Neuronal stem cell (in vitro differentiated cells): ENCODE measurements around the gene TGM2.

ENCODE experiments used
- DNase-seq: peaks from one replicate; pipeline ENCODE4 v3.0.0-alpha.2; 2013; ENCODE audit warnings: low spot score
- H2AFZ ChIP-seq: one replicate; pipeline ENCODE4 v1.6.1; 2013; ENCODE audit warnings: mild to moderate bottlenecking, low read length, inconsistent platforms
- H2AK5ac ChIP-seq: 2 replicates; pipeline ENCODE4 v1.6.1; 2013; ENCODE audit warnings: low read depth, mild to moderate bottlenecking, inconsistent platforms, low read length, moderate library complexity, mixed read lengths
- H2BK120ac ChIP-seq: 2 replicates; pipeline ENCODE4 v1.6.1; 2013; ENCODE audit warnings: low read depth, mild to moderate bottlenecking, inconsistent platforms, low read length, moderate library complexity, mixed read lengths
- H2BK12ac ChIP-seq: one replicate; pipeline ENCODE4 v1.6.1; 2013; ENCODE audit warnings: low read length, inconsistent platforms
- H2BK15ac ChIP-seq: 2 replicates; pipeline ENCODE4 v1.6.1; 2013; ENCODE audit warnings: mild to moderate bottlenecking, low read length, inconsistent platforms, mixed read lengths
- H2BK5ac ChIP-seq: one replicate; pipeline ENCODE4 v1.6.1; 2013; ENCODE audit warnings: inconsistent platforms, mild to moderate bottlenecking, low read length, moderate library complexity
- H3K14ac ChIP-seq: one replicate; pipeline ENCODE4 v1.6.1; 2013; ENCODE audit warnings: low read length, inconsistent platforms
- H3K18ac ChIP-seq: 2 replicates; pipeline ENCODE4 v1.6.1; 2013; ENCODE audit warnings: low read length, inconsistent platforms
- H3K23ac ChIP-seq: 2 replicates; pipeline ENCODE4 v1.6.1; 2013; ENCODE audit warnings: low read depth, mild to moderate bottlenecking, mixed read lengths, low read length, inconsistent platforms; ENCODE audit not compliant: poor library complexity
- H3K27ac ChIP-seq: replicated peaks from 3 replicates; pipeline ENCODE4 v1.5.1; 2013; ENCODE audit warnings: low read length, inconsistent platforms
- H3K27me3 ChIP-seq, 3 experiments: 2 replicates each; pipeline ENCODE4 v1.6.1; 2013; ENCODE audit warnings: low read length in 3 of 3, mild to moderate bottlenecking in 2 of 3, inconsistent platforms in 1 of 3, low read depth in 1 of 3, mixed read lengths in 1 of 3, moderate library complexity in 1 of 3; ENCODE audit not compliant: control insufficient read depth in 3 of 3, insufficient read depth in 3 of 3
- H3K36me3 ChIP-seq, 2 donors: replicated peaks in 1 of 2; 2 replicates each; pipeline ENCODE4 v1.6.1; 2013; ENCODE audit warnings: low read length in 2 of 2; ENCODE audit not compliant: control insufficient read depth in 2 of 2, insufficient read depth in 2 of 2
- H3K4ac ChIP-seq: 2 replicates; pipeline ENCODE4 v1.6.1; 2013; ENCODE audit warnings: inconsistent platforms, mild to moderate bottlenecking, low read length, moderate library complexity
- H3K4me1 ChIP-seq, 2 donors: 1 replicate in 1 of 2; 2 replicates in 1 of 2; pipeline ENCODE4 v1.6.1; 2013; ENCODE audit warnings: low read length in 2 of 2, low read depth in 1 of 2; ENCODE audit not compliant: control insufficient read depth in 2 of 2, insufficient read depth in 1 of 2
- H3K4me2 ChIP-seq: one replicate; pipeline ENCODE4 v1.6.1; 2013; ENCODE audit warnings: mild to moderate bottlenecking, low read length, inconsistent platforms; ENCODE audit not compliant: insufficient read depth, poor library complexity, severe bottlenecking
- H3K4me3 ChIP-seq, 2 donors: 2 replicates each; pipeline ENCODE4 v1.5.1; 2013; ENCODE audit warnings: low read length in 2 of 2, mild to moderate bottlenecking in 2 of 2, inconsistent platforms in 1 of 2, moderate library complexity in 1 of 2
- H3K79me1 ChIP-seq: one replicate; pipeline ENCODE4 v1.6.1; 2013; ENCODE audit warnings: low read depth, mild to moderate bottlenecking, inconsistent platforms, low read length, moderate library complexity
- H3K9ac ChIP-seq: one replicate; pipeline ENCODE4 v1.6.1; 2013; ENCODE audit warnings: mild to moderate bottlenecking, low read depth, low read length, inconsistent platforms; ENCODE audit not compliant: poor library complexity
- H3K9me3 ChIP-seq, 2 donors: replicated peaks in 1 of 2; 2 replicates each; pipeline versions ENCODE3 to v1.6.1; 2013; ENCODE audit warnings: low read length in 2 of 2, mild to moderate bottlenecking in 2 of 2, inconsistent platforms in 1 of 2, low read depth in 1 of 2, mixed read lengths in 1 of 2, moderate library complexity in 1 of 2; ENCODE audit not compliant: control insufficient read depth in 2 of 2, insufficient read depth in 1 of 2
- H4K8ac ChIP-seq: one replicate; pipeline ENCODE4 v1.6.1; 2013; ENCODE audit warnings: low read depth, mild to moderate bottlenecking, inconsistent platforms, low read length, moderate library complexity
- H4K91ac ChIP-seq: one replicate; pipeline ENCODE4 v1.6.1; 2013; ENCODE audit warnings: low read length, low read depth, mild to moderate bottlenecking, inconsistent platforms; ENCODE audit not compliant: poor library complexity
- WGBS, 2 donors: extraction: QIAGEN DNeasy Blood & Tissue Kit; methylation state at CpG; one replicate each; pipeline ENCODE4 v1.1.7; 2013; ENCODE audit warnings: missing lambda C conversion rate in 2 of 2, mixed read lengths in 1 of 2; ENCODE audit not compliant: insufficient read length in 2 of 2, insufficient replicate concordance in 1 of 2; ENCODE audit errors: extremely low coverage in 2 of 2; 5-methylcytosine and 5-hydroxymethylcytosine counted together

TGM2 gene

DNA sequence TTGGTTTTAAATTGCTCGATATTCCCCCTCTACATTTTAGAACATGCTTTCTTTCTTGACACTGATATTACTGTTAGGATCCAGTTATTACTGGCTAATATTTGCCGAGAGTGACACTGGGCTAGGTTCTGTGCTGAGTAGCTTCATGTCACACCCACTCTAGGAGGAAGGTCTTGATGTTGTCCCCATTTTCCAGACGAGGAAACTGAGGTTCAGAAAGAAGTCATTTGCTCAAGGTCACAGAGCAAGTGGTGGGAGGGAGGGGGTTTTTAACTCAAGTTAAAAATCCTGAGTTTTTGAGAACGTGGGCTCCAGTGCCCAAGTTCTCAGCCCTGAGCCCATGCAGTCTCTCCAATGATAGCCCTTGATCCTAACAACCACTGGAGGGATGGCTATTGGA is 18.9 kb downstream of the TGM2 start:
- no peak for DNase-seq
- no peak overlapping the region for H4K8ac ChIP-seq
- H2BK120ac ChIP-seq = no peak overlapping the region
- no peak overlapping the region for H4K91ac ChIP-seq
- no peak overlapping the region for H2AK5ac ChIP-seq
- H3K27me3 ChIP-seq = no peaks in the 10 kb centered on the region
- no peak overlapping the region for H3K23ac ChIP-seq
- peaks cover 3 to 10% of the 10 kb centered on the region in 2 donors for H3K4me1 ChIP-seq
- no peaks in the 10 kb centered on the region for H3K9me3 ChIP-seq
- H2BK15ac ChIP-seq = no peak overlapping the region
- H2BK12ac ChIP-seq = no peak overlapping the region
- no peak overlapping the region for H3K27ac ChIP-seq
- H3K18ac ChIP-seq = peak overlapping the region; percentile 0
- no peak overlapping the region for H3K4me2 ChIP-seq
- no peak overlapping the region for H2BK5ac ChIP-seq
- H3K36me3 ChIP-seq = no peaks in the 10 kb centered on the region
- H3K9ac ChIP-seq = no peak overlapping the region
- no CpG with 5 or more reads among the region's 4 CpGs for WGBS, 2 donors
- peak overlapping the region; percentile 25 for H3K14ac ChIP-seq
- H3K79me1 ChIP-seq = no peaks in the 10 kb centered on the region
- H3K4me3 ChIP-seq = no peak overlapping the region
- no peak overlapping the region for H2AFZ ChIP-seq
- H3K4ac ChIP-seq = no peak overlapping the region

DNA sequence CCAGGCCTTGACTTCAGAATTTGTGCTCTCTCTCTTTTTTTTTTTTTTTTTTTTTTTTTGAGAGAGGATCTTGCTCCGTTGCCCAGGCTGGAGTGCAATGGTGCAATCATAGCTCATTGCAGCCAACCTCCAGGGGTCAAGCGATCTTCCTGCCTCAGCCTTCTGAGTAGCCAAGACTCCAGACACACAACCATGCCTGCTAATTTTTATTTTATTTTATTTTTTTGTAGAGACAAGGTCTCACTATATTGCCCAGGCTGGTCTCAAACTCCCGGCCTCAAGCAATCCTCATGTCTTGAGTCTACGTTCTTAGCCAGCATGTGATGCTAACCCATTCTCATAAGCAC is 19.4 kb downstream of the TGM2 start:
- no CpG with 5 or more reads among the region's 4 CpGs for WGBS, 2 donors
- Histone ChIP-seq H3K23ac (no peak overlapping the region), H2BK15ac (no peak overlapping the region), H3K36me3 (no peaks in the 10 kb centered on the region), H3K4me3 (no peak overlapping the region), H4K8ac (no peak overlapping the region), H2BK5ac (no peak overlapping the region), H3K79me1 (no peaks in the 10 kb centered on the region), H3K27me3 (no peaks in the 10 kb centered on the region), H3K4me1 (peaks cover 3 to 10% of the 10 kb centered on the region in 2 donors), H3K9me3 (no peaks in the 10 kb centered on the region), H3K9ac (no peak overlapping the region), H2BK120ac (no peak overlapping the region), H3K14ac (no peak overlapping the region), H3K18ac (no peak overlapping the region), H3K27ac (no peak overlapping the region), H2AFZ (no peak overlapping the region), H2AK5ac (no peak overlapping the region), H4K91ac (no peak overlapping the region), H3K4ac (no peak overlapping the region), H3K4me2 (no peak overlapping the region), H2BK12ac (no peak overlapping the region)
- DNase-seq = no peak

DNA sequence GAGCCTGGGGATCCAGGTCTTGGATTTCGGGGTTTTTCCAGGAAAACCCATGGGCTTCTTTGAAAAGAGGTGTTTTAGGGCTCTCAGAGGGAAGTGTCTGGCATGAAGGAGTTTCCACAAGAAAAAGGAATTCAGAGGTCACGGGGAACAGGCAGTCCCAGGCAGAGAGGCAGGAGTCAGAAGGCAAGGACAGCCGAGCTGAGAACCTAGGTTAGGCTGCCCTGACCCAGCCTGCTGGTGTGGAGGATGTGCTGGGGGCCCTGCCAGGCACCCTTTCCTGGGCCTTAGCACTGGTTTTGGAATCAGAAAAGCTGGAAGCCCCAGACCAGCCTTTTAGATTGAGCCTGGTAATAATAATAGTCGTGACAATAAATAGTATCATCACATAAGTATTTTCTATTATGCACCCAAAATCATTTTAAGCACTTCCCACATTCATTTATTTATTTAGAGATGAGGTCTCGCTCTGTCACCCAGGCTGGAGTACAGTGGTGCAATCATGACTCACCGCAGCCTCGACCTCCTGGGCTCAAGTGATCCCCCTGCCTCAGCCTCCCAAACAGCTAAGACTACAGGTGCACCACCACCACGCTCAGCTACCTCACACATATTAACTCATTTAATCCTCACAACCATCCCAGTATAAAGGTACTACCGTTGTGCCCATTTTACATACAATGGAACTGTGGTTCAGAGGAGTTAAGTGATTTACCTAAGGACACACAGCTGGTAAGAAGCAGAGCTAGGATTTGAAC is 19.9 kb downstream of the TGM2 start:
- no peak overlapping the region for H2BK5ac ChIP-seq
- H2AFZ ChIP-seq = no peak overlapping the region
- H2BK12ac ChIP-seq = no peak overlapping the region
- H3K79me1 ChIP-seq = no peaks in the 10 kb centered on the region
- H2BK120ac ChIP-seq = no peak overlapping the region
- no peak overlapping the region for H4K8ac ChIP-seq
- no peak overlapping the region for H3K23ac ChIP-seq
- no peak for DNase-seq
- H3K4me2 ChIP-seq = no peak overlapping the region
- H2AK5ac ChIP-seq = no peak overlapping the region
- no peaks in the 10 kb centered on the region for H3K36me3 ChIP-seq
- no peak overlapping the region for H3K4me3 ChIP-seq
- H3K9me3 ChIP-seq = no peaks in the 10 kb centered on the region
- H3K18ac ChIP-seq = peak overlapping the region; percentile 56
- H4K91ac ChIP-seq = no peak overlapping the region
- WGBS, 2 donors = no CpG with 5 or more reads among the region's 9 CpGs
- H3K4ac ChIP-seq = no peak overlapping the region
- H3K14ac ChIP-seq = no peak overlapping the region
- H3K27ac ChIP-seq = no peak overlapping the region
- peaks cover 3 to 10% of the 10 kb centered on the region in 2 donors for H3K4me1 ChIP-seq
- H2BK15ac ChIP-seq = no peak overlapping the region
- H3K9ac ChIP-seq = no peak overlapping the region
- no peaks in the 10 kb centered on the region for H3K27me3 ChIP-seq

DNA sequence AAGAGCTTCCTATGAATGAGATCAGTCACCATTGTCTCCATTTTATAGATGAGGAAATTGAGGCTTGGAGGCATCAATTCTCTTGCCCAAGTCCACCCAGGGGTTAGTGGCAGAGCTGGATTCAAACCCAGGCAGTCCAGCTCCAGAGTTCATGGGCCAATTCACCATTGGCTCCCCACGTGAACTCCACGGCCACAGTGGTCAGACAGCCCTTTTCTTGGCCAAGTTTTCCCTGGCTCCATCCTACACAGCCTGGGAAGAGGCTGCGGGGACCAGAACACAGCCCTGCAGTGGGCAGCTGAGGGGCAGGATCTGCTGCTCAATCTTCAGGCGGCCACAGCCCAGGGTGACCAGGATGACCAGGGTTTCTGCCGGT is 20.5 kb downstream of the TGM2 start:
- H3K4me3 ChIP-seq = no peak overlapping the region
- DNase-seq = no peak
- no peak overlapping the region for H2AK5ac ChIP-seq
- no peak overlapping the region for H4K8ac ChIP-seq
- H3K18ac ChIP-seq = peak overlapping the region; percentile 41
- no peak overlapping the region for H3K14ac ChIP-seq
- WGBS, 2 donors = no CpG with 5 or more reads among the region's 5 CpGs
- H3K79me1 ChIP-seq = no peaks in the 10 kb centered on the region
- no peak overlapping the region for H2BK5ac ChIP-seq
- H3K23ac ChIP-seq = no peak overlapping the region
- H3K27ac ChIP-seq = no peak overlapping the region
- H4K91ac ChIP-seq = no peak overlapping the region
- peaks cover 3 to 10% of the 10 kb centered on the region in 2 donors for H3K4me1 ChIP-seq
- no peak overlapping the region for H3K9ac ChIP-seq
- H3K4ac ChIP-seq = no peak overlapping the region
- no peaks in the 10 kb centered on the region for H3K27me3 ChIP-seq
- no peak overlapping the region for H2AFZ ChIP-seq
- H3K9me3 ChIP-seq = no peaks in the 10 kb centered on the region
- H2BK120ac ChIP-seq = no peak overlapping the region
- no peaks in the 10 kb centered on the region for H3K36me3 ChIP-seq
- no peak overlapping the region for H2BK12ac ChIP-seq
- no peak overlapping the region for H3K4me2 ChIP-seq
- H2BK15ac ChIP-seq = no peak overlapping the region
